Measurements from ENCODE around the gene PPP1R9A.

PPP1R9A gene

GRCh38 chr7:94912085-94912484 is 4.7 kb downstream of the PPP1R9A start:
- DNase-seq: no peak

GRCh38 chr7:94913391-94913790 is 6.0 kb downstream of the PPP1R9A start:
- no peak for DNase-seq

GRCh38 chr7:94921911-94922310 is 14.5 kb downstream of the PPP1R9A start:
- DNase-seq: no peak

- DNase-seq: no peak
Measured at GRCh38 chr7:94922457-94922856, 15.1 kb downstream of the PPP1R9A start.

GRCh38 chr7:94923412-94923811 is 16.0 kb downstream of the PPP1R9A start:
- DNase-seq: no peak

- DNase-seq: no peak
Measured at GRCh38 chr7:94928168-94928707, 20.8 kb downstream of the PPP1R9A start.

- DNase-seq: no peak
Measured at GRCh38 chr7:94933256-94933990, 26.0 kb downstream of the PPP1R9A start.

GRCh38 chr7:94939395-94939794 is 32.0 kb downstream of the PPP1R9A start:
- DNase-seq: no peak

GRCh38 chr7:94940241-94940640 is 32.8 kb downstream of the PPP1R9A start:
- DNase-seq: no peak

- DNase-seq: no peak
Measured at GRCh38 chr7:94941844-94942632, 34.6 kb downstream of the PPP1R9A start.

GRCh38 chr7:94943134-94943533 is 35.7 kb downstream of the PPP1R9A start:
- no peak for DNase-seq

- DNase-seq: no peak
Measured at GRCh38 chr7:94949532-94949931, 42.1 kb downstream of the PPP1R9A start.

GRCh38 chr7:94955807-94956206 is 48.4 kb downstream of the PPP1R9A start:
- DNase-seq: no peak

- no peak for DNase-seq
Measured at GRCh38 chr7:94957061-94957460, 49.7 kb downstream of the PPP1R9A start.

GRCh38 chr7:94962661-94963060 is 55.3 kb downstream of the PPP1R9A start:
- DNase-seq: no peak

- no peak for DNase-seq
Measured at GRCh38 chr7:94969434-94970084, 62.2 kb downstream of the PPP1R9A start.

GRCh38 chr7:94970085-94970576 is 62.7 kb downstream of the PPP1R9A start:
- no peak for DNase-seq

GRCh38 chr7:94971051-94971867 is 63.9 kb downstream of the PPP1R9A start:
- no peak for DNase-seq

- no peak for DNase-seq
Measured at GRCh38 chr7:94972296-94972695, 64.9 kb downstream of the PPP1R9A start.

- no peak for DNase-seq
Measured at GRCh38 chr7:94973844-94974243, 66.5 kb downstream of the PPP1R9A start.

- DNase-seq: no peak
Measured at GRCh38 chr7:94974423-94974822, 67.0 kb downstream of the PPP1R9A start.

GRCh38 chr7:94975336-94975735 is 67.9 kb downstream of the PPP1R9A start:
- DNase-seq: no peak
